ENCODE data around the gene ABCA5.
"Not testable (repeated sequence)": the region's sequence is repeated elsewhere in the genome, so short reads cannot be mapped to it uniquely, and the experiment has no call there.

ABCA5 gene

GRCh38 chr17:69207151-69207550 lies 119.8 kb downstream of the ABCA5 start:
- no peak overlapping the region for H3K4me3 ChIP-seq (ENCODE audit: low read depth, low read length)
- TF ChIP-seq MAX (IDR thresholded peaks at IDR 0.05; ENCODE audit: low read depth, low read length) (no peak), MYC (IDR thresholded peaks at IDR 0.05; ENCODE audit: low read depth, low read length) (no peak), POLR2A (IDR thresholded peaks at IDR 0.05; ENCODE audit: extremely low read depth, insufficient read length) (no peak), CTCF (IDR thresholded peaks at IDR 0.05; ENCODE audit: low read depth, low read length) (no peak)
- DNase-seq (ENCODE audit: low read depth): no peak

GRCh38 chr17:69198238-69198637 lies 128.7 kb downstream of the ABCA5 start:
- no peak for DNase-seq (ENCODE audit: low read depth)
- TF ChIP-seq MAX (IDR thresholded peaks at IDR 0.05; ENCODE audit: low read depth, low read length) (no peak), CTCF (IDR thresholded peaks at IDR 0.05; ENCODE audit: low read depth, low read length) (no peak), MYC (IDR thresholded peaks at IDR 0.05; ENCODE audit: low read depth, low read length) (no peak), POLR2A (IDR thresholded peaks at IDR 0.05; ENCODE audit: extremely low read depth, insufficient read length) (no peak)
- H3K4me3 ChIP-seq (ENCODE audit: low read depth, low read length): no peak overlapping the region

- not testable (repeated sequence) for DNase-seq (ENCODE audit: low read depth)
These were observed 130.8 kb downstream of the ABCA5 start for GRCh38 chr17:69196105-69196653.

More at GRCh38 chr17:69196105-69196653, 130.8 kb downstream of the ABCA5 start:
- H3K4me3 ChIP-seq (ENCODE audit: low read depth, low read length): not testable (repeated sequence)
